8988T (cell line): ENCODE results near the gene SRD5A1.

ENCODE experiments used
- DNase-seq: peaks from one replicate; pipeline ENCODE4 v3.0.0; 2011

Gene SRD5A1

GRCh38 chr5:6686915-6687409, 53.7 kb downstream of the SRD5A1 start:
- no peak for DNase-seq

GRCh38 chr5:6687505-6687904, 54.3 kb downstream of the SRD5A1 start:
- DNase-seq = no peak

- no peak for DNase-seq
Observed at GRCh38 chr5:6692906-6693305, 59.7 kb downstream of the SRD5A1 start.

GRCh38 chr5:6698696-6699095, 65.5 kb downstream of the SRD5A1 start:
- DNase-seq = no peak

GRCh38 chr5:6699357-6699756, 66.1 kb downstream of the SRD5A1 start:
- DNase-seq = no peak

GRCh38 chr5:6700074-6700684, 66.9 kb downstream of the SRD5A1 start:
- no peak for DNase-seq

GRCh38 chr5:6700685-6701355, 67.6 kb downstream of the SRD5A1 start:
- DNase-seq = no peak

- no peak for DNase-seq
Observed at GRCh38 chr5:6701491-6701890, 68.3 kb downstream of the SRD5A1 start.

GRCh38 chr5:6702633-6703032, 69.4 kb downstream of the SRD5A1 start:
- DNase-seq = no peak

GRCh38 chr5:6703806-6704205, 70.6 kb downstream of the SRD5A1 start:
- no peak for DNase-seq

- no peak for DNase-seq
Observed at GRCh38 chr5:6704361-6704851, 71.2 kb downstream of the SRD5A1 start.

- DNase-seq = no peak
Observed at GRCh38 chr5:6705088-6705487, 71.8 kb downstream of the SRD5A1 start.

- no peak for DNase-seq
Observed at GRCh38 chr5:6705959-6706358, 72.7 kb downstream of the SRD5A1 start.

GRCh38 chr5:6707852-6708251, 74.6 kb downstream of the SRD5A1 start:
- DNase-seq = no peak

GRCh38 chr5:6708814-6709213, 75.6 kb downstream of the SRD5A1 start:
- DNase-seq = no peak

GRCh38 chr5:6710070-6710469, 76.8 kb downstream of the SRD5A1 start:
- DNase-seq = peak; percentile 4

GRCh38 chr5:6710551-6711318, 77.5 kb downstream of the SRD5A1 start:
- peak; percentile 3 for DNase-seq

GRCh38 chr5:6711409-6712141, 78.3 kb downstream of the SRD5A1 start:
- DNase-seq = no peak

GRCh38 chr5:6712142-6712576, 78.9 kb downstream of the SRD5A1 start:
- peak; percentile 66 for DNase-seq

GRCh38 chr5:6712577-6713273, 79.5 kb downstream of the SRD5A1 start:
- DNase-seq = peak; percentile 98

- DNase-seq = peak; percentile 100
Observed at GRCh38 chr5:6713274-6714225, 80.3 kb downstream of the SRD5A1 start, which contains the start of gene TENT4A. TENT4A (plus strand) TSS chr5:6713432; CDS start chr5:6713984, 552 bp downstream.
